Gastroesophageal sphincter (tissue), 3 donors: ENCODE results near the gene CORIN.

Experiments
- POLR2AphosphoS5 ChIP-seq: sonication (generic); formaldehyde crosslinking; IDR thresholded peaks from one replicate; pipeline ENCODE4 v1.6.1; 2017; ENCODE audit warnings: antibody characterized with exemption
- TF ChIP-seq, protein P1 (sequence below), 4 experiments: fragments of 200-600 bp in 2 of 4; fragments of 450-650 bp in 2 of 4; sonication (generic) in 1 of 4; IDR thresholded peaks; one replicate each; pipeline ENCODE4 v1.5.1; 2017 to 2019; ENCODE audit warnings: antibody characterized with exemption in 4 of 4, mild to moderate bottlenecking in 2 of 4, moderate library complexity in 2 of 4

DNA sequence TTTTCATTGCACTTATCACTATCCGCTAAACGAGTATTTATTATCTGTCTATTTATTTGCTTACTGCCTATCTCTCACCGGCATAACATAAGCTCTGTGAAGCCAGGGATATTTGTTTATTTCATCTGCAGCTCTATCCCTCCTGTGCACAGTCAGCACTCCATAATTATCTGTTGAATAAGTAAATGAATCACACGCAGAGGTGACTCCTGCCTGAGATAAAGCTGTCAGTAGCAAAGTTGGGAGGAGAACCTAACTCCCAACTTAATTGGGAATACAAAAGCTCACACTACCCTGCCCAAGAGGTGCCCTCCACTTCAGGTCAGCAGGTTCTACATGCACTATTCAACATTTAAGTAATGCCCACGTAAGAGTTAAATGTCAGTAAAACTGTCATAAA lies 85.7 kb downstream of the CORIN start:
- TF ChIP-seq, protein P1, sequence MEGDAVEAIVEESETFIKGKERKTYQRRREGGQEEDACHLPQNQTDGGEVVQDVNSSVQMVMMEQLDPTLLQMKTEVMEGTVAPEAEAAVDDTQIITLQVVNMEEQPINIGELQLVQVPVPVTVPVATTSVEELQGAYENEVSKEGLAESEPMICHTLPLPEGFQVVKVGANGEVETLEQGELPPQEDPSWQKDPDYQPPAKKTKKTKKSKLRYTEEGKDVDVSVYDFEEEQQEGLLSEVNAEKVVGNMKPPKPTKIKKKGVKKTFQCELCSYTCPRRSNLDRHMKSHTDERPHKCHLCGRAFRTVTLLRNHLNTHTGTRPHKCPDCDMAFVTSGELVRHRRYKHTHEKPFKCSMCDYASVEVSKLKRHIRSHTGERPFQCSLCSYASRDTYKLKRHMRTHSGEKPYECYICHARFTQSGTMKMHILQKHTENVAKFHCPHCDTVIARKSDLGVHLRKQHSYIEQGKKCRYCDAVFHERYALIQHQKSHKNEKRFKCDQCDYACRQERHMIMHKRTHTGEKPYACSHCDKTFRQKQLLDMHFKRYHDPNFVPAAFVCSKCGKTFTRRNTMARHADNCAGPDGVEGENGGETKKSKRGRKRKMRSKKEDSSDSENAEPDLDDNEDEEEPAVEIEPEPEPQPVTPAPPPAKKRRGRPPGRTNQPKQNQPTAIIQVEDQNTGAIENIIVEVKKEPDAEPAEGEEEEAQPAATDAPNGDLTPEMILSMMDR (IDR thresholded peaks at IDR 0.05), result no peak
- TF ChIP-seq POLR2AphosphoS5, result no peak
